GM10266 (cell line): ENCODE data around the gene LIFR.

Source experiments
- DNase-seq: peaks from one replicate; pipeline ENCODE4 v3.0.0; 2012; ENCODE audit errors: extremely low spot score
- TF ChIP-seq, protein P1 (sequence below): IDR thresholded peaks from 2 replicates; pipeline ENCODE4 v1.5.1; 2012; ENCODE audit warnings: mild to moderate bottlenecking, low read depth; ENCODE audit not compliant: control insufficient read depth, insufficient read depth; ENCODE audit errors: missing control alignments

LIFR gene

DNA sequence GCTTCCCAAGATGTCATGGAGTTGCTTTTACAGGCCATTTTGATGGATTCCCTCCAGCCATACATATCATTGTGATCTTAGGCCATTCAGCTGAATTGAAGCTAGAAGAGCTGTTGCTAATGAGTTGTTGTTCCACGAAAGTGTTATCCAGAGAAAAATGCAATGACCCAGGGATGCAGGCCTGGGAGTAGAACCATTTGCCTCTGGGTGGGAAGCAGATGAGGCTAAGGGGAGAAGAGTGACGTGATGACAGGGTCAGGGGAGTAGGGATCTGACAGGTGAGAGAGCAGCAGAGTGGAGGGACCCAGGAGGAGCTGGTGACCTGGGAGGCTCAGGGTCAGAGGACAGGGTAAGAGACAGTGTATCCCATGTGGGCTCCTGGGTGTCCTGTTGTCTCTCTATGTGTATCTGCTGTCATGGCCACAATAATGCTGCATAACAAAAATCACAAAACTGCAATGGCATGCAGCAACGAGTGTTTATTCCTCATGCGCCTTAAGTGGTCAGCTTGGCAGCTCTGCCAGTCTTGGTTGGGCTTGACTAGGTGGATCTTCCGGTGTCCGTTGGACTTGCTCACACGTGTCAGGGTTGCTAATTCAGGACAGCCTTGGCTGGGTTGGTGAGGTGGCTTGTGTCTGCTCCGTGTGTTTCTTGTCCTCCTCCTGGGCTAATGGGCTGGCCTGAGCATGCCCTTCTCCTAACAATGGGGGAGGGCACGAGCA is 90.6 kb downstream of the LIFR start:
- TF ChIP-seq, protein P1, sequence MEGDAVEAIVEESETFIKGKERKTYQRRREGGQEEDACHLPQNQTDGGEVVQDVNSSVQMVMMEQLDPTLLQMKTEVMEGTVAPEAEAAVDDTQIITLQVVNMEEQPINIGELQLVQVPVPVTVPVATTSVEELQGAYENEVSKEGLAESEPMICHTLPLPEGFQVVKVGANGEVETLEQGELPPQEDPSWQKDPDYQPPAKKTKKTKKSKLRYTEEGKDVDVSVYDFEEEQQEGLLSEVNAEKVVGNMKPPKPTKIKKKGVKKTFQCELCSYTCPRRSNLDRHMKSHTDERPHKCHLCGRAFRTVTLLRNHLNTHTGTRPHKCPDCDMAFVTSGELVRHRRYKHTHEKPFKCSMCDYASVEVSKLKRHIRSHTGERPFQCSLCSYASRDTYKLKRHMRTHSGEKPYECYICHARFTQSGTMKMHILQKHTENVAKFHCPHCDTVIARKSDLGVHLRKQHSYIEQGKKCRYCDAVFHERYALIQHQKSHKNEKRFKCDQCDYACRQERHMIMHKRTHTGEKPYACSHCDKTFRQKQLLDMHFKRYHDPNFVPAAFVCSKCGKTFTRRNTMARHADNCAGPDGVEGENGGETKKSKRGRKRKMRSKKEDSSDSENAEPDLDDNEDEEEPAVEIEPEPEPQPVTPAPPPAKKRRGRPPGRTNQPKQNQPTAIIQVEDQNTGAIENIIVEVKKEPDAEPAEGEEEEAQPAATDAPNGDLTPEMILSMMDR: no peak
- DNase-seq: no peak

GRCh38 chr5:38465061-38465460 is 91.4 kb downstream of the LIFR start:
- TF ChIP-seq, protein P1: no peak
- DNase-seq: no peak

DNA sequence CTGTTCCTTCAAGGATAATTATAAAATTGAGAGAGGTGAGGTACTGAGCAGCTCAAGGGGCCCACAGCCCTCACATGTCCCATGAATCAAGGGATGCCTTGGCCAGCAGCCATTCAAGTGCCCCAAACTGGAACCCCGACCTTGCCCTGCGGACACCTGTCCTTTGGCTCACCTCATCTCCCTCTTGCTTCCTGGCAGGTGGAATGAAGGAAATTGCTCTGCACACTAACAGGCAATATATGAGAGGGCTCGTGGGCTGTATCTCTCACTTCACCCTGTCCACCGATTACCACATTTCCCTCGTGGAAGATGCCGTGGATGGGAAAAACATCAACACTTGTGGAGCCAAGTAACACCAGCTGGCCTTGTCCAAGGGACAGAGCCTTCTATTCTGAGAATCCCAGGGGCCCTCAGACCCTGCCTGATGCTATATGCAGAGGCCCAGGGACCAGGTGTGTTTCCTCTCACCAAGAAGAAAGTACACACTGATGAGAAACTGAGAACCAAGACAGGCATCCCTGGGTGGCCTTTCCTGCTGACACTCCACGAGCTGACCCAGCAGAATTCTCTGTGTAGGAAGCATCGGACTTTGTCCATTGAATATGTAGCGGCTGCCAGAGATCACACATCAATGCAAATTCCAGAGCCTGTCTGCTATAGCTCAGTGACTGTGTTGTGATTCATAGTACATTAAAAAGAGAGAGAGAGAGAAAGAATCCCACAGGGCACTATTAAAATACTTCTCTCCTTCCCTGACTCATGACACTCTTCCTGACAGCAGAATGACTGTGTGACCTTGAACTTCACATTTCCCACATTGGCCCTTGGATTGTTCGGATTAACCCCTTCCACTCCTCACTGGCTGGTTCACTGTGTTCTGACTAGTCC is 92.6 kb downstream of the LIFR start:
- TF ChIP-seq, protein P1: no peak
- DNase-seq: no peak

- no peak for DNase-seq
- TF ChIP-seq, protein P1: no peak
Measured at GRCh38 chr5:38462976-38463633, 93.3 kb downstream of the LIFR start.

- no peak for DNase-seq
- TF ChIP-seq, protein P1: no peak
Measured at GRCh38 chr5:38458174-38458573, 98.3 kb downstream of the LIFR start.

GRCh38 chr5:38456657-38457399 is 99.6 kb downstream of the LIFR start:
- TF ChIP-seq, protein P1: no peak
- DNase-seq: no peak
